Left ventricle myocardium inferior (tissue), 1 donor: Measurements from ENCODE around the gene GRAMD2B. TPM values are rescaled to one million over a fixed set of nuclear protein-coding genes. Genes with fewer than 3 reads are reported as not detected.
"Not testable (repeated sequence)": the region's sequence is repeated elsewhere in the genome, so short reads cannot be mapped to it uniquely, and the experiment has no call there.

Source experiments
- DNase-seq: peaks from one replicate; pipeline ENCODE4 v3.0.0-alpha.2; 2020
- H3K27ac ChIP-seq: fragments of 200-600 bp; replicated peaks from 2 replicates; pipeline ENCODE4 v1.8.0; 2021
- H3K27me3 ChIP-seq: fragments of 200-600 bp; 2 replicates; pipeline ENCODE4 v1.8.0; 2021; ENCODE audit warnings: low read depth
- H3K36me3 ChIP-seq: fragments of 200-600 bp; 2 replicates; pipeline ENCODE4 v1.8.0; 2021
- H3K4me1 ChIP-seq: fragments of 200-600 bp; 2 replicates; pipeline ENCODE4 v1.8.0; 2021
- H3K4me3 ChIP-seq: fragments of 200-600 bp; 2 replicates; pipeline ENCODE4 v1.8.0; 2021; ENCODE audit warnings: mild to moderate bottlenecking, moderate library complexity
- H3K9me3 ChIP-seq: fragments of 200-600 bp; replicated peaks from 2 replicates; pipeline ENCODE4 v1.8.0; 2021
- intact Hi-C: fragments of 100-400 bp; cut with micrococcal nuclease; formaldehyde crosslinking; loops from one replicate; pipeline ENCODE4 v1.11.0; 2022
- total RNA-seq: library from RNA; stranded (reverse); fragmentation: NEBNext Ultra II Directional; extraction: Animal tissue kit (Norgen Biotek cat#: 25700); gene quantifications from one replicate; pipeline ENCODE4 v1.2.1, GENCODE V29; 2021
- TF ChIP-seq, protein P1 (sequence below): fragments of 200-600 bp; IDR thresholded peaks from 2 replicates; pipeline ENCODE4 v1.8.0; 2021; ENCODE audit warnings: antibody characterized with exemption, mild to moderate bottlenecking, borderline replicate concordance
- donor health status: DM: no; HTN: yes; CAD: no; lungs with severe emphysema.

The GRAMD2B gene
- total RNA-seq, 1 donor from 2014 or later, result 24.6 TPM

DNA sequence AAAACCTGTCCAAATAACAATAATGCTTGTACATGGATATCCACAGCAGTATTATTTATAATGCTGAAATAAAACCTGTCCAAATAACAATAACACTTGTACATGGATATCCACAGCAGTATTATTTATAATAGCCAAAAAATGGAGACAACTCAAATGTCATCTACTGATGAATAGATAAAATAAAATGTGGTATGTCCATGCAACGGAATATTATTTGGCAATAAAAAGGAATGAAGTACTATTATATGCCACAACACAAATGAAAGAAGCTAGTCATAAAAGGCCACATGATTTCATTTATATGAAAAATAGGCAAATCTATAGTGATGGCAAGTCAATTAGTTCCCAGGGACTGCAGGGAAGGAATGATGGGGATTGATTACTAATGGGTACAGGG lies 31.8 kb upstream of the GRAMD2B start:
- Histone ChIP-seq H3K27ac (no peak overlapping the region), H3K9me3 (peaks cover 6% of the 10 kb centered on the region), H3K4me1 (no peaks in the 10 kb centered on the region), H3K4me3 (no peak overlapping the region), H3K36me3 (no peaks in the 10 kb centered on the region), H3K27me3 (no peaks in the 10 kb centered on the region)
- TF ChIP-seq, protein P1, sequence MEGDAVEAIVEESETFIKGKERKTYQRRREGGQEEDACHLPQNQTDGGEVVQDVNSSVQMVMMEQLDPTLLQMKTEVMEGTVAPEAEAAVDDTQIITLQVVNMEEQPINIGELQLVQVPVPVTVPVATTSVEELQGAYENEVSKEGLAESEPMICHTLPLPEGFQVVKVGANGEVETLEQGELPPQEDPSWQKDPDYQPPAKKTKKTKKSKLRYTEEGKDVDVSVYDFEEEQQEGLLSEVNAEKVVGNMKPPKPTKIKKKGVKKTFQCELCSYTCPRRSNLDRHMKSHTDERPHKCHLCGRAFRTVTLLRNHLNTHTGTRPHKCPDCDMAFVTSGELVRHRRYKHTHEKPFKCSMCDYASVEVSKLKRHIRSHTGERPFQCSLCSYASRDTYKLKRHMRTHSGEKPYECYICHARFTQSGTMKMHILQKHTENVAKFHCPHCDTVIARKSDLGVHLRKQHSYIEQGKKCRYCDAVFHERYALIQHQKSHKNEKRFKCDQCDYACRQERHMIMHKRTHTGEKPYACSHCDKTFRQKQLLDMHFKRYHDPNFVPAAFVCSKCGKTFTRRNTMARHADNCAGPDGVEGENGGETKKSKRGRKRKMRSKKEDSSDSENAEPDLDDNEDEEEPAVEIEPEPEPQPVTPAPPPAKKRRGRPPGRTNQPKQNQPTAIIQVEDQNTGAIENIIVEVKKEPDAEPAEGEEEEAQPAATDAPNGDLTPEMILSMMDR, result no peak
- DNase-seq, result no peak
- intact Hi-C loops, result no loop called here

DNA sequence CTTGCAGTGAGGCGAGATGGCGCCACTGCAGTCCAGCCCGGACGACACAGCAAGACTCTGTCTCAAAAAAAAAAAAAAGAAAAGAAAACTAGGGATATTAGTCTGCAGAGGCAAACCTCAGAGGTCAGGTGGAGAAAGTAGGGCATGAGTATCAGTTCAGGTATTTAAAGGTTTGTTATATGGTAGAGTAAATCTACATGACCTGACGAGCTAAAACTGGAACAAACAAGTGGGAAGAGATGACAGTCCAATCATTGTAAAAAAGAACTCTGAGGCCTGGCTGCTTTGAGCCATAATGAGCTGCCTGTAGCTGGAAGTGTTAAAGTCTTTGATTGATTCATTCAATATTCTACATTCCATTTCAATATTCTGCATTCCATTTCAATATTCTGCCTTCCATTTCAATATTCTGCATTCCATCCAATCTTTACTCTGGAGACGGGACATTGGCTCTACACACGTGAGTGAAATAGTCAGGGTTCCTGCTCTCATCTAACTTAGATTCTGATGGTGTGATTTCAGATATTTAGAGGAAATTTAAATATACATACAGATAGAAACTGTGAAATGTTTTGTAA lies 28.9 kb upstream of the GRAMD2B start:
- Histone ChIP-seq H3K36me3 (no peaks in the 10 kb centered on the region), H3K9me3 (peaks cover 13% of the 10 kb centered on the region), H3K27me3 (no peaks in the 10 kb centered on the region), H3K4me1 (no peaks in the 10 kb centered on the region), H3K27ac (no peak overlapping the region), H3K4me3 (no peak overlapping the region)
- no peak for DNase-seq
- intact Hi-C loops, result no loop called here
- TF ChIP-seq, protein P1, result no peak

DNA sequence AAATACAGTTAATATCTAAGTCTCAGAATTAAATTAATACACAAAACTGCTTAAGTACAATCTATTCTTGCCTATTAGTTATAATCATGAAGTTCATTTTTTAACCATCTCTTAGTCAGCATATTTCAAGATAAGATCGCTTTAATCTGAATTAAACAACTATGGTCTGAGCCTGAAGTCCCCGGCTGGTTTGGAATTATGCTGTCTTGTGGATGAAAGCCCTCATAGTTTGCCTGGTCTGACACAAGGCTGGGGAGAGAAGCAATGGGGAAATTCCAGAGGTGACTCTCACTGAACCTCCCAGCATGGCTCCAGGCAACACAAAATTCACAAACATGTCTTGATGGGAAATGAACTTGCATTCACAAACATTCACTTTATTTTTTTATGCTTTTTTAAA lies 28.0 kb upstream of the GRAMD2B start:
- TF ChIP-seq, protein P1, result no peak
- Histone ChIP-seq H3K9me3 (peaks cover 22% of the 10 kb centered on the region), H3K27me3 (no peaks in the 10 kb centered on the region), H3K27ac (no peak overlapping the region), H3K4me1 (no peaks in the 10 kb centered on the region), H3K4me3 (no peak overlapping the region), H3K36me3 (no peaks in the 10 kb centered on the region)
- DNase-seq, result no peak
- intact Hi-C loops, result no loop called here

DNA sequence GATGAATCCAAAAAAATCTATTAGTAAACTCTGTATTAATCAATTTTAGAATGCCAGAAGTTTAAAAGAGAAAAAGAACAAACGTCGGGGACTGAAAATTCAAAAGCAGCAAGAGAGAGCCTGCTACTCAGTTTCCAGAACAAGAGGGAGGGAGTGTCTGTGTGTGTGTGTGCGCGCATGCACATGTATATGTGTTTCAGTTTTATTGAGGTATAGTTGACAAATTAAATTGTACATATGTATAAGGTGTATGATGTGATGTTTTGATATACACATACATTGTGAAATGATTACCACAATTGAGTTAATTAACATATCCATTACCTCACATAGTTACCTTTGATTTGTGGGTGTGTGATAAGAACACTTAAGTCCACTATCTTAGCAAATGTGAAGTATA lies 27.6 kb upstream of the GRAMD2B start:
- DNase-seq, result no peak
- Histone ChIP-seq H3K27me3 (no peaks in the 10 kb centered on the region), H3K27ac (no peak overlapping the region), H3K4me1 (no peaks in the 10 kb centered on the region), H3K4me3 (no peak overlapping the region), H3K9me3 (peaks cover 26% of the 10 kb centered on the region), H3K36me3 (no peaks in the 10 kb centered on the region)
- TF ChIP-seq, protein P1, result no peak
- intact Hi-C loops, result no loop called here

DNA sequence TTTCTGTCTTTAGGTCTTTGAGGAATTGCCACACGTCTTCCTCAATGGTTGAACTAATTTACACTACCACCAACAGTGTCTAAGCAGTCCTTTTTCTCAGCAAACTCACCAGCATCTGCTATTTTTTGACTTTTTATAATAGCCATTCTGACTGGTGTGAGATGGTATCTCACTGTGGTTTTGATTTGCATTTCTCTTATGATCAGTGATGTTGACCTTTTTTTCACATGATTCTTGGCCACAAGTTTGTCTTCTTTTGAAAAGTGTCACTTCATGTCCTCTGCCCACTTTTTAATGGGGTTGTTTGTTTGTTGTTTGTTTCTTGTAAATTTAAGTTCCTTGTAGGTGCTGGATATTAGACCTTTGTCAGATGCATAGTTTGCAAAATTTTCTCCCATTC lies 26.5 kb upstream of the GRAMD2B start:
- H3K9me3 ChIP-seq, result peaks cover 33% of the 10 kb centered on the region
- H3K27ac ChIP-seq, intact Hi-C loops, H3K36me3 ChIP-seq, H3K27me3 ChIP-seq, H3K4me1 ChIP-seq, DNase-seq, H3K4me3 ChIP-seq: not testable (repeated sequence)

DNA sequence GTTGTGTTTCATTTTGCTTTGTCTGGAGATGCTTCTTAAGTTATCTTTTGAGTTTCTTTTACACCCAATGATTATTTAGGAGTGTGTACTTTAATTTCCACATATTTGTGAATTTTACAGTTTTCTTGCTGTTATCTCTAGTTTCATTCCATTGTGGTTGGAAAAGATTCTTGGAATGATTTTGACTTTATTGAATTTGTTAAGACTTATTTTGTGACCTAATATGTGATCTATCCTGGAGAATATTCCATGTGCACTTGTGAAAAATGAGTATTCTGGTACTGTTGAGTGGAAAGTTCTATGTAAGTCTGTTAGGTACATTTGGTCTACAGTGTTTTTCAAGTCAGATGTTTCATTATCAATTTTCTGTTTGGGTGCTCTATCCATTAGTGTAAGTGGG lies 24.4 kb upstream of the GRAMD2B start:
- TF ChIP-seq, protein P1, result no peak
- intact Hi-C loops, result no loop called here
- Histone ChIP-seq H3K27me3 (no peaks in the 10 kb centered on the region), H3K4me3 (no peak overlapping the region), H3K9me3 (peaks cover 37% of the 10 kb centered on the region), H3K36me3 (no peaks in the 10 kb centered on the region), H3K27ac (no peak overlapping the region), H3K4me1 (peaks cover 6% of the 10 kb centered on the region)
- no peak for DNase-seq
